Mammary epithelial cell (primary cell): ENCODE measurements around the gene ASGR1.

ENCODE experiments used
- EZH2 ChIP-seq: IDR thresholded peaks from 2 replicates; pipeline ENCODE4 v1.6.1; 2012; ENCODE audit warnings: low read length, inconsistent platforms, borderline replicate concordance
- TF ChIP-seq, protein P1 (sequence below), 2 donors: IDR thresholded peaks in 1 of 2; conservative IDR thresholded peaks in 1 of 2; 2 replicates each; pipeline ENCODE4 v1.5.1; 2011 to 2012; ENCODE audit warnings: inconsistent platforms in 2 of 2, low read length in 2 of 2, mild to moderate bottlenecking in 2 of 2, control low read depth in 1 of 2, low read depth in 1 of 2; ENCODE audit not compliant: insufficient read depth in 1 of 2; ENCODE audit errors: extremely low read depth in 1 of 2

DNA sequence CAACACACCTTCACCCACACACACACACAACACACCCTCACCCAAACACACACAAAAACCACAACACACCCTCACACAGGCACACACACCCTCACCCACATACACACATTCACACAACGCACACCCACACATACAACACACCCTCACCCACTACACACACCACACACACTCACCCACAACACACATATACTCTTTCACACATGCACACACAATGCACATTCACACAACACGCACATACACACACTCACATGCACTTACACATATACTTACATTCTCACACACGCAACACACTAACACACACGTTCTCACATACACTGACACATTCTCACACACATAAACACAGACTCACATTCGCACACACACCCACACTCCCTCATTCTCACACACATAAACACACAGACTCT, 3.8 kb downstream of the ASGR1 start:
- TF ChIP-seq, protein P1, sequence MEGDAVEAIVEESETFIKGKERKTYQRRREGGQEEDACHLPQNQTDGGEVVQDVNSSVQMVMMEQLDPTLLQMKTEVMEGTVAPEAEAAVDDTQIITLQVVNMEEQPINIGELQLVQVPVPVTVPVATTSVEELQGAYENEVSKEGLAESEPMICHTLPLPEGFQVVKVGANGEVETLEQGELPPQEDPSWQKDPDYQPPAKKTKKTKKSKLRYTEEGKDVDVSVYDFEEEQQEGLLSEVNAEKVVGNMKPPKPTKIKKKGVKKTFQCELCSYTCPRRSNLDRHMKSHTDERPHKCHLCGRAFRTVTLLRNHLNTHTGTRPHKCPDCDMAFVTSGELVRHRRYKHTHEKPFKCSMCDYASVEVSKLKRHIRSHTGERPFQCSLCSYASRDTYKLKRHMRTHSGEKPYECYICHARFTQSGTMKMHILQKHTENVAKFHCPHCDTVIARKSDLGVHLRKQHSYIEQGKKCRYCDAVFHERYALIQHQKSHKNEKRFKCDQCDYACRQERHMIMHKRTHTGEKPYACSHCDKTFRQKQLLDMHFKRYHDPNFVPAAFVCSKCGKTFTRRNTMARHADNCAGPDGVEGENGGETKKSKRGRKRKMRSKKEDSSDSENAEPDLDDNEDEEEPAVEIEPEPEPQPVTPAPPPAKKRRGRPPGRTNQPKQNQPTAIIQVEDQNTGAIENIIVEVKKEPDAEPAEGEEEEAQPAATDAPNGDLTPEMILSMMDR (conservative IDR thresholded peaks at IDR 0.05 in 1 of 2, IDR thresholded peaks at IDR 0.05 in 1 of 2; ENCODE audit: extremely low read depth in 1 of 2, insufficient read depth in 1 of 2, low read depth in 1 of 2, low read length in 2 of 2): no peak
- TF ChIP-seq EZH2: no peak
